IMR-90 (cell line): ENCODE data around the gene CPTP. TPM values are rescaled to one million over a fixed set of nuclear protein-coding genes. Genes with fewer than 3 reads are reported as not detected.

Source experiments
- ATAC-seq: fragments of 200-7000 bp; cut with Tn5 transposase; 2 replicates; pipeline ENCODE4 v1.9.1; 2020; ENCODE audit warnings: low read depth, mild to moderate bottlenecking, moderate library complexity
- BruUV-seq: library from RNA; stranded (reverse); fragments of 400-500 nt; replicated peaks from 2 replicates; lab custom pipeline; 2021; lab: Mats Ljungman, UMichigan
- CTCF ChIA-PET: fragments of 300-600 bp; formaldehyde crosslinking; extraction: SDS; loops from one replicate; lab custom pipeline; 2021; ENCODE audit warnings: antibody characterized with exemption; lab: Yijun Ruan, JAX
- POLR2A ChIA-PET: fragments of 300-600 bp; sonication (Branson Sonifier 250); formaldehyde crosslinking; loops from one replicate; lab custom pipeline; 2022; ENCODE audit warnings: antibody characterized with exemption; ENCODE audit not compliant: unreplicated experiment; lab: Charles Lee
- DNase-seq: peaks from one replicate; pipeline ENCODE4 v3.0.0; 2013
- H2AFZ ChIP-seq: replicated peaks from 2 replicates; pipeline ENCODE3; 2013; ENCODE audit warnings: low read length, mild to moderate bottlenecking; ENCODE audit not compliant: poor library complexity
- H2AK5ac ChIP-seq: 2 replicates; pipeline ENCODE4 v1.6.1; 2013; ENCODE audit warnings: low read depth, low read length, inconsistent platforms
- H2AK9ac ChIP-seq: replicated peaks from 2 replicates; pipeline ENCODE3; 2013; ENCODE audit warnings: mild to moderate bottlenecking, low read depth, low read length, moderate library complexity; ENCODE audit not compliant: poor library complexity
- H2BK120ac ChIP-seq: 2 replicates; pipeline ENCODE4 v1.6.1; 2013; ENCODE audit warnings: low read depth, low read length, inconsistent platforms
- H2BK15ac ChIP-seq: 3 replicates; pipeline ENCODE4 v1.6.1; 2013; ENCODE audit warnings: low read depth, low read length, inconsistent platforms
- H2BK20ac ChIP-seq: 2 replicates; pipeline ENCODE4 v1.6.1; 2013; ENCODE audit warnings: low read depth, mild to moderate bottlenecking, inconsistent platforms, low read length, moderate library complexity
- H2BK5ac ChIP-seq: 2 replicates; pipeline ENCODE4 v1.6.1; 2013; ENCODE audit warnings: mild to moderate bottlenecking, low read depth, low read length, inconsistent platforms; ENCODE audit not compliant: poor library complexity, severe bottlenecking
- H3K14ac ChIP-seq: replicated peaks from 2 replicates; pipeline ENCODE4 v1.6.1; 2013; ENCODE audit warnings: low read depth, low read length, inconsistent platforms
- H3K18ac ChIP-seq: 2 replicates; pipeline ENCODE4 v1.6.1; 2013; ENCODE audit warnings: low read depth, low read length, control low read depth
- H3K23ac ChIP-seq: 2 replicates; pipeline ENCODE4 v1.6.1; 2013; ENCODE audit warnings: low read depth, low read length, inconsistent platforms
- H3K27ac ChIP-seq: 2 replicates; pipeline ENCODE4 v1.5.1; 2013; ENCODE audit warnings: mild to moderate bottlenecking, control low read depth, low read length; ENCODE audit not compliant: insufficient read depth
- H3K27me3 ChIP-seq: 2 replicates; pipeline ENCODE4 v1.6.1; 2013; ENCODE audit warnings: low read length; ENCODE audit not compliant: control insufficient read depth, insufficient read depth
- H3K36me3 ChIP-seq: 2 replicates; pipeline ENCODE4 v1.6.1; 2013; ENCODE audit warnings: low read length, mixed read lengths; ENCODE audit not compliant: control insufficient read depth, insufficient read depth
- H3K4ac ChIP-seq: 2 replicates; pipeline ENCODE4 v1.6.1; 2013; ENCODE audit warnings: low read depth, low read length, inconsistent platforms
- H3K4me1 ChIP-seq: 2 replicates; pipeline ENCODE4 v1.6.1; 2013; ENCODE audit warnings: low read length, mixed read lengths; ENCODE audit not compliant: control insufficient read depth, insufficient read depth
- H3K4me2 ChIP-seq: 2 replicates; pipeline ENCODE4 v1.6.1; 2013; ENCODE audit warnings: low read depth, mild to moderate bottlenecking, control low read depth, low read length, moderate library complexity
- H3K4me3 ChIP-seq: 2 replicates; pipeline ENCODE4 v1.5.1; 2013; ENCODE audit warnings: low read depth, mild to moderate bottlenecking, control low read depth, low read length, moderate library complexity; ENCODE audit not compliant: insufficient read depth
- H3K56ac ChIP-seq: 2 replicates; pipeline ENCODE4 v1.6.1; 2013; ENCODE audit warnings: low read length, inconsistent platforms; ENCODE audit not compliant: insufficient read depth; ENCODE audit errors: extremely low read depth
- H3K79me1 ChIP-seq, 2 experiments: 2 replicates each; pipeline ENCODE4 v1.6.1; 2013; ENCODE audit warnings: low read length in 2 of 2, inconsistent platforms in 1 of 2, low read depth in 1 of 2
- H3K9ac ChIP-seq: 2 replicates; pipeline ENCODE4 v1.6.1; 2013; ENCODE audit warnings: low read depth, low read length, control low read depth
- H3K9me1 ChIP-seq: 2 replicates; pipeline ENCODE4 v1.6.1; 2013; ENCODE audit warnings: low read length, inconsistent platforms; ENCODE audit not compliant: insufficient read depth
- H3K9me3 ChIP-seq: 2 replicates; pipeline ENCODE4 v1.6.1; 2013; ENCODE audit warnings: low read length; ENCODE audit not compliant: control insufficient read depth, insufficient read depth
- H4K20me1 ChIP-seq: 2 replicates; pipeline ENCODE4 v1.6.1; 2013; ENCODE audit warnings: low read length, inconsistent platforms; ENCODE audit not compliant: insufficient read depth
- H4K5ac ChIP-seq: 2 replicates; pipeline ENCODE4 v1.6.1; 2013; ENCODE audit warnings: mild to moderate bottlenecking, low read depth, low read length, control low read depth
- H4K8ac ChIP-seq, 2 experiments: 2 replicates each; pipeline ENCODE4 v1.6.1; 2013; ENCODE audit warnings: low read depth in 2 of 2, low read length in 2 of 2, control low read depth in 1 of 2, inconsistent platforms in 1 of 2
- H4K91ac ChIP-seq: 2 replicates; pipeline ENCODE4 v1.6.1; 2013; ENCODE audit warnings: low read depth, low read length, inconsistent platforms; ENCODE audit not compliant: insufficient read depth
- FOS ChIP-seq: fragments of 150-350 bp; IDR thresholded peaks from 2 replicates; pipeline ENCODE4 v1.6.1; 2016; ENCODE audit warnings: low read depth, low read length
- MAZ ChIP-seq: IDR thresholded peaks from 2 replicates; pipeline ENCODE4 v1.6.1; 2012; ENCODE audit warnings: low read depth, mild to moderate bottlenecking, low read length, improper control_type of control experiment, moderate library complexity, borderline replicate concordance
- MXI1 ChIP-seq: IDR thresholded peaks from 2 replicates; pipeline ENCODE4 v1.6.1; 2012; ENCODE audit warnings: low read depth, mild to moderate bottlenecking, low read length, moderate library complexity, borderline replicate concordance
- RAD21 ChIP-seq: IDR thresholded peaks from 2 replicates; pipeline ENCODE4 v1.6.1; 2012; ENCODE audit warnings: low read length, improper control_type of control experiment
- RCOR1 ChIP-seq: IDR thresholded peaks from 2 replicates; pipeline ENCODE4 v1.6.1; 2012; ENCODE audit warnings: mild to moderate bottlenecking, low read length, improper control_type of control experiment; ENCODE audit not compliant: insufficient replicate concordance
- RFX5 ChIP-seq: IDR thresholded peaks from 2 replicates; pipeline ENCODE4 v1.8.0; 2012; ENCODE audit warnings: low read depth, mild to moderate bottlenecking, low read length, moderate library complexity
- USF2 ChIP-seq: fragments of 150-350 bp; IDR thresholded peaks from 2 replicates; pipeline ENCODE4 v1.6.1; 2017; ENCODE audit warnings: mild to moderate bottlenecking, antibody characterized with exemption, low read length, low read depth
- WGBS, 2 experiments: methylation state at CpG; one replicate each; pipeline versions ENCODE4 v1.1.5 to v1.1.7; 2013; ENCODE audit warnings: missing lambda C conversion rate in 2 of 2; ENCODE audit not compliant: insufficient read length in 1 of 2; ENCODE audit errors: extremely low coverage in 2 of 2; 5-methylcytosine and 5-hydroxymethylcytosine counted together
- dilution Hi-C: fragments of 300-500 bp; cut with HindIII; formaldehyde crosslinking; loops from one replicate; pipeline ENCODE4 v1.14.3; 2018; ENCODE audit warnings: low sequenced_read_pairs; ENCODE audit not compliant: unreplicated experiment
- in situ Hi-C: fragments of 300-500 bp; cut with MboI; formaldehyde crosslinking; loops from 3 replicates; pipeline ENCODE4 v1.14.3; 2019; ENCODE audit warnings: low sequenced_read_pairs, inconsistent platforms, mixed read lengths
- intact Hi-C: fragments of 100-400 bp; cut with micrococcal nuclease; formaldehyde crosslinking; loops from 2 replicates; pipeline ENCODE4 v1.10.0; 2022
- polyA plus RNA-seq, 3 experiments: library from polyadenylated mRNA; depleted of rRNA; stranded (reverse); fragments of >200 nt; gene quantifications; 2 replicates each; pipeline ENCODE4 v1.2.3, GENCODE V29; 2012; ENCODE audit warnings: low replicate concordance in 1 of 3
- total RNA-seq: library from RNA; depleted of rRNA; stranded (reverse); fragments of >200 nt; gene quantifications from 2 replicates; pipeline ENCODE4 v1.2.3, GENCODE V29; 2012
- TF ChIP-seq, protein P1 (sequence below): fragments of 150-350 bp; IDR thresholded peaks from 2 replicates; pipeline ENCODE4 v1.6.1; 2016; ENCODE audit warnings: low read depth, mild to moderate bottlenecking, low read length, moderate library complexity, borderline replicate concordance
- TF ChIP-seq, protein P2 (sequence below): conservative IDR thresholded peaks from 2 replicates; pipeline ENCODE4 v1.5.1; 2012; ENCODE audit warnings: mild to moderate bottlenecking, low read depth, low read length, improper control_type of control experiment

CPTP gene
- total and polyA plus RNA-seq, 2 of the 4 experiments (the other 2 are of a cell fraction): 2.7 to 12.1 TPM

GRCh38 chr1:1358433-1359271 is 34.0 kb downstream of the CPTP start, which contains the start of gene MXRA8 (continued):
- peak; percentile 80 for TF ChIP-seq USF2

- ChIA-PET CTCF (no interaction called here), POLR2A (interaction anchor here (0.6 to 1.0 kb wide), 2 partner anchors 11 to 16 kb away, joined by 3 read pairs; partner anchors contain the start of gene AURKAIP1)
- peak overlapping the region; percentile 99 for H2AK5ac ChIP-seq
- H2AFZ ChIP-seq: peak overlapping the region; percentile 85
- H2BK5ac ChIP-seq: peak overlapping the region; percentile 96
- peaks cover 4 to 17% of the 10 kb centered on the region in 2 experiments; a peak in 3 of 4 replicates for H3K79me1 ChIP-seq
- peak; percentile 83 for DNase-seq
- H4K20me1 ChIP-seq: peaks cover 26% of the 10 kb centered on the region
- peak overlapping the region; percentile 92 for H4K8ac ChIP-seq
- peak overlapping the region; percentile 98 for H4K91ac ChIP-seq
- H3K9me1 ChIP-seq: peaks cover 13% of the 10 kb centered on the region
- in situ Hi-C loops (no loop called here), intact Hi-C loops (loop anchor here (2.0 to 5.0 kb wide), 2 partner anchors 14 to 52 kb away; partner anchors contain the start of genes ACAP3 and PUSL1), dilution Hi-C loops (no loop called here)
- BruUV-seq: no TSS peak
- H3K14ac ChIP-seq: peak overlapping the region; percentile 95
- H2BK120ac ChIP-seq: peak overlapping the region; percentile 99
- peak overlapping the region; percentile 65 for H3K9ac ChIP-seq
- peak overlapping the region; percentile 99 for H3K4ac ChIP-seq
- H3K27me3 ChIP-seq: no peaks in the 10 kb centered on the region
- peak overlapping the region; percentile 100 for H2AK9ac ChIP-seq
- H3K4me2 ChIP-seq: peak overlapping the region; percentile 38
- peak overlapping the region; percentile 96 for H2BK20ac ChIP-seq
- H3K36me3 ChIP-seq: peaks cover 10% of the 10 kb centered on the region; the same call in 1 of the 2 replicates
- H3K9me3 ChIP-seq: no peaks in the 10 kb centered on the region
- WGBS, 2 experiments: no CpG with 5 or more reads among the region's 6 CpGs
- ATAC-seq: peak; percentile 25
- H4K5ac ChIP-seq: peak overlapping the region; percentile 86
- H3K4me3 ChIP-seq: no peak overlapping the region
- peak overlapping the region; percentile 96 for H3K27ac ChIP-seq
- peak overlapping the region; percentile 90; the same call in 2 of the 3 replicates for H2BK15ac ChIP-seq
- H3K23ac ChIP-seq: peak overlapping the region; percentile 92
- H3K18ac ChIP-seq: peak overlapping the region; percentile 71
- peak overlapping the region; percentile 87 for H3K56ac ChIP-seq
- H3K4me1 ChIP-seq: peaks cover 33% of the 10 kb centered on the region
- no peak for TF ChIP-seq MXI1
- no peak for TF ChIP-seq MAZ
- no peak for TF ChIP-seq FOS
- no peak for TF ChIP-seq RFX5
- TF ChIP-seq, protein P1, sequence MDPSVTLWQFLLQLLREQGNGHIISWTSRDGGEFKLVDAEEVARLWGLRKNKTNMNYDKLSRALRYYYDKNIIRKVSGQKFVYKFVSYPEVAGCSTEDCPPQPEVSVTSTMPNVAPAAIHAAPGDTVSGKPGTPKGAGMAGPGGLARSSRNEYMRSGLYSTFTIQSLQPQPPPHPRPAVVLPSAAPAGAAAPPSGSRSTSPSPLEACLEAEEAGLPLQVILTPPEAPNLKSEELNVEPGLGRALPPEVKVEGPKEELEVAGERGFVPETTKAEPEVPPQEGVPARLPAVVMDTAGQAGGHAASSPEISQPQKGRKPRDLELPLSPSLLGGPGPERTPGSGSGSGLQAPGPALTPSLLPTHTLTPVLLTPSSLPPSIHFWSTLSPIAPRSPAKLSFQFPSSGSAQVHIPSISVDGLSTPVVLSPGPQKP: no peak
- TF ChIP-seq, protein P2, sequence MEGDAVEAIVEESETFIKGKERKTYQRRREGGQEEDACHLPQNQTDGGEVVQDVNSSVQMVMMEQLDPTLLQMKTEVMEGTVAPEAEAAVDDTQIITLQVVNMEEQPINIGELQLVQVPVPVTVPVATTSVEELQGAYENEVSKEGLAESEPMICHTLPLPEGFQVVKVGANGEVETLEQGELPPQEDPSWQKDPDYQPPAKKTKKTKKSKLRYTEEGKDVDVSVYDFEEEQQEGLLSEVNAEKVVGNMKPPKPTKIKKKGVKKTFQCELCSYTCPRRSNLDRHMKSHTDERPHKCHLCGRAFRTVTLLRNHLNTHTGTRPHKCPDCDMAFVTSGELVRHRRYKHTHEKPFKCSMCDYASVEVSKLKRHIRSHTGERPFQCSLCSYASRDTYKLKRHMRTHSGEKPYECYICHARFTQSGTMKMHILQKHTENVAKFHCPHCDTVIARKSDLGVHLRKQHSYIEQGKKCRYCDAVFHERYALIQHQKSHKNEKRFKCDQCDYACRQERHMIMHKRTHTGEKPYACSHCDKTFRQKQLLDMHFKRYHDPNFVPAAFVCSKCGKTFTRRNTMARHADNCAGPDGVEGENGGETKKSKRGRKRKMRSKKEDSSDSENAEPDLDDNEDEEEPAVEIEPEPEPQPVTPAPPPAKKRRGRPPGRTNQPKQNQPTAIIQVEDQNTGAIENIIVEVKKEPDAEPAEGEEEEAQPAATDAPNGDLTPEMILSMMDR: no peak
- TF ChIP-seq RCOR1: no peak
- TF ChIP-seq RAD21: no peak
- no peak for TF ChIP-seq USF2
Measured at GRCh38 chr1:1359308-1359663, 34.7 kb downstream of the CPTP start.
